GM06990 (cell line): ENCODE measurements around the gene RALGDS.
A peak's percentile ranks its signal among the peaks of the same experiment; 100 is the strongest.

Experiments
- DNase-seq: peaks from one replicate; pipeline ENCODE4 v3.0.0-alpha.2; 2011; ENCODE audit not compliant: insufficient read length; ENCODE audit errors: extremely low read depth
- H3K27me3 ChIP-seq: replicated peaks from 2 replicates; pipeline ENCODE4 v1.6.0; 2011; ENCODE audit warnings: low read length; ENCODE audit not compliant: control insufficient read depth, insufficient read depth
- H3K36me3 ChIP-seq: 2 replicates; pipeline ENCODE4 v1.5.1; 2011; ENCODE audit warnings: low read length; ENCODE audit not compliant: control insufficient read depth, insufficient read depth
- H3K4me3 ChIP-seq: replicated peaks from 2 replicates; pipeline ENCODE4 v1.5.1; 2011; ENCODE audit warnings: low read depth, mild to moderate bottlenecking, control low read depth, low read length
- TF ChIP-seq, protein P1 (sequence below): IDR thresholded peaks from 2 replicates; pipeline ENCODE4 v1.5.1; 2011; ENCODE audit warnings: low read length, control low read depth, mild to moderate bottlenecking, inconsistent platforms; ENCODE audit not compliant: insufficient read depth, poor library complexity, severe bottlenecking

Gene RALGDS

GRCh38 chr9:133134388-133135145 lies 13.5 kb upstream of the RALGDS start:
- no peak overlapping the region for H3K4me3 ChIP-seq
- peaks cover 2% of the 10 kb centered on the region for H3K36me3 ChIP-seq
- no peaks in the 10 kb centered on the region for H3K27me3 ChIP-seq
- TF ChIP-seq, protein P1, sequence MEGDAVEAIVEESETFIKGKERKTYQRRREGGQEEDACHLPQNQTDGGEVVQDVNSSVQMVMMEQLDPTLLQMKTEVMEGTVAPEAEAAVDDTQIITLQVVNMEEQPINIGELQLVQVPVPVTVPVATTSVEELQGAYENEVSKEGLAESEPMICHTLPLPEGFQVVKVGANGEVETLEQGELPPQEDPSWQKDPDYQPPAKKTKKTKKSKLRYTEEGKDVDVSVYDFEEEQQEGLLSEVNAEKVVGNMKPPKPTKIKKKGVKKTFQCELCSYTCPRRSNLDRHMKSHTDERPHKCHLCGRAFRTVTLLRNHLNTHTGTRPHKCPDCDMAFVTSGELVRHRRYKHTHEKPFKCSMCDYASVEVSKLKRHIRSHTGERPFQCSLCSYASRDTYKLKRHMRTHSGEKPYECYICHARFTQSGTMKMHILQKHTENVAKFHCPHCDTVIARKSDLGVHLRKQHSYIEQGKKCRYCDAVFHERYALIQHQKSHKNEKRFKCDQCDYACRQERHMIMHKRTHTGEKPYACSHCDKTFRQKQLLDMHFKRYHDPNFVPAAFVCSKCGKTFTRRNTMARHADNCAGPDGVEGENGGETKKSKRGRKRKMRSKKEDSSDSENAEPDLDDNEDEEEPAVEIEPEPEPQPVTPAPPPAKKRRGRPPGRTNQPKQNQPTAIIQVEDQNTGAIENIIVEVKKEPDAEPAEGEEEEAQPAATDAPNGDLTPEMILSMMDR, result no peak
- no peak for DNase-seq

- DNase-seq, result peak; percentile 77
- Histone ChIP-seq H3K36me3 (peaks cover 2% of the 10 kb centered on the region), H3K4me3 (0 out of 2 replicates have a peak overlapping the region, but pooled peaks have one; percentile 10), H3K27me3 (no peaks in the 10 kb centered on the region)
- TF ChIP-seq, protein P1, result no peak
Observed at GRCh38 chr9:133133681-133134387, 12.8 kb upstream of the RALGDS start.

DNA sequence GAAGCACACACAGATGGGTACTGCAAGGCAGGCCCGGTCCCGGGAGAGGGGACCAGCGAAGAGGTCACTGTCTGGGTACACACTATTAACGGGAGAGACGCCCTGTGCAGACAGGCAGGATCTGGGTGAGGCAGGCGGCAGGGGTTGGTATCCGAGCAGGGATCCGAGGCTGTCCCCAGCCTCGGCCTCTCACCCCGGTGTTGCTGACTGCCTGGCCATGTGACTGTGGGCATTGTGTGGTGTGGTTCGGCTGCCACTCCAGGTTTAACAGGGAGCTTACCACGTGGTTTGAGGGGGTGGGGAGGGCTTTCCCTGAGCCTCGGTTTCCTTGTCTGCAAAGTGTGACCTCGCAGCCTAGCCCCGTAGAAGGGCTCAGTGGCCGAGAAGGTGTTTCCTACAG lies 11.1 kb upstream of the RALGDS start:
- no peak overlapping the region for H3K4me3 ChIP-seq
- DNase-seq, result no peak
- H3K27me3 ChIP-seq, result no peaks in the 10 kb centered on the region
- TF ChIP-seq, protein P1, result no peak
- peaks cover 1% of the 10 kb centered on the region for H3K36me3 ChIP-seq

GRCh38 chr9:133131506-133131905 lies 10.5 kb upstream of the RALGDS start:
- no peaks in the 10 kb centered on the region for H3K27me3 ChIP-seq

DNA sequence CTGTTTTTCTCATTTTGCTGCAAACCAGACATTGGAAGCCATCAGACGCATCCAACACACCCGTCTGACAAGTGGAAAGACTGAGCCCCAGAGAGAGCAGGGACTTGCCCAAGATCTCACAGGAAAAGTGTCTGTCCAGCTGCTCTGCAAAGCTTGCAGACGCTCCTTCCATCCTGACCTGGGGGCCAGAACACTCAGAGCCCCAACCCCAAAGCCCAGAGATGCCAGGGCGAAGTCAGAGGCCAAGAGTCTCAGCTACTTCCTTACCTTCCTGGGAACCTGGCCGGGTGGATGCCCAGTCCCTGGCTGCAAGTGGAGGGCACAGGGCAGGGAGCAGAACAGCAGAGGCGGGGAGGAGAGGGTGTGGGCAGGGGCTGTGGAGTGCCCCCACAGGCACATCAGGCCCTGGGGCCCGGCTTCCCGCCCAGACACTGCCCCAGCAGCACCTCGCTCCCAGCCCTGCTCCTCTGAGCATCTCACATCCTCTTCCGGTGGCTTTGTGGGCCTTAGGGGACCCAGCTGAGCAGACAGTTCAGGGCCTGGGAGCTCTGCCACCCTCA lies 9.7 kb upstream of the RALGDS start:
- Histone ChIP-seq H3K27me3 (no peaks in the 10 kb centered on the region), H3K36me3 (no peaks in the 10 kb centered on the region; the same call in 1 of the 2 replicates), H3K4me3 (peak overlapping the region; percentile 55)
- peak; percentile 53 for DNase-seq
- TF ChIP-seq, protein P1, result no peak

More at GRCh38 chr9:133131506-133131905, 10.5 kb upstream of the RALGDS start:
- TF ChIP-seq, protein P1, result no peak
- Histone ChIP-seq H3K4me3 (no peak overlapping the region), H3K36me3 (no peaks in the 10 kb centered on the region; the same call in 1 of the 2 replicates)
- no peak for DNase-seq
